Measurements from ENCODE around the gene CEP19.

GRCh38 chr3:196689941-196690660 is 21.9 kb downstream of the CEP19 start:
- TF ChIP-seq CTCF (IDR thresholded peaks at IDR 0.05) (no peak), POLR2A (IDR thresholded peaks at IDR 0.05) (no peak)
